GM18505 (cell line): ENCODE measurements around the gene BTBD17.

Experiments
- ATAC-seq: cut with Tn5 transposase; IDR thresholded peaks from one replicate; pipeline ENCODE4 v1.9.1; 2021; ENCODE audit not compliant: unreplicated experiment
- POLR2A ChIP-seq: IDR thresholded peaks from 4 replicates; pipeline ENCODE4 v1.6.1; 2011; ENCODE audit warnings: borderline replicate concordance; ENCODE audit not compliant: insufficient read depth, insufficient read length; ENCODE audit errors: extremely low read depth

Gene BTBD17

DNA sequence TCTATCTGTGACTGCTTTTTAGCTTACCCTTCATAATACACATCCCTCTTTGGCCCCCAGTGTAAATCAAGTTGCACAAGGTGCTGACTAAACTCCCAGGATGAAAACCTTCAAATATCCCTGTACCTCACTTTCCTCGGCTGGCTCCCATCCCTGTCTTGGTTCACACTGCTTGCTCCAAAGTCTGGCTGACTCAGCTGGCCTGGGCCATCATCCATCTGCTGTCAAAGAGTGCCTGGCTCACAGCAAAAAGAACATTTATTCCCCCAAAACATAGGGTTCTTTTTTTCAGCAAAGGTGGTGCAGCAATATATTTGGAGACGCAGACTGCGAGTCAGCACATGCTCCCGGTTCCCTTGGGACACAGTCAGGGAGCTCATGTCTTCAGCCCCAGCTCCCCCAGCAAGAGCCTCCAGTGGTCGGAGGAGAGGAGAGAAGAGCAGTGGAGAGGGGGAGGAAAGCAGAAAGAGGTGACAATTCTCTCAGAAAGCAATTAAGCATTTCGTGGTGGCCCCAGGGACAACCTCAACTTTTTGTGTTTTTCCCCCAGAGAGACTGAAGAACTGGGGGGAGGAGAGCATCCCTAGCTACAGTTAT lies 31.8 kb upstream of the BTBD17 start:
- no peak for TF ChIP-seq POLR2A
- no peak for ATAC-seq

- no peak for TF ChIP-seq POLR2A
- ATAC-seq = no peak
Measured at GRCh38 chr17:74392848-74393247, 31.2 kb upstream of the BTBD17 start.

DNA sequence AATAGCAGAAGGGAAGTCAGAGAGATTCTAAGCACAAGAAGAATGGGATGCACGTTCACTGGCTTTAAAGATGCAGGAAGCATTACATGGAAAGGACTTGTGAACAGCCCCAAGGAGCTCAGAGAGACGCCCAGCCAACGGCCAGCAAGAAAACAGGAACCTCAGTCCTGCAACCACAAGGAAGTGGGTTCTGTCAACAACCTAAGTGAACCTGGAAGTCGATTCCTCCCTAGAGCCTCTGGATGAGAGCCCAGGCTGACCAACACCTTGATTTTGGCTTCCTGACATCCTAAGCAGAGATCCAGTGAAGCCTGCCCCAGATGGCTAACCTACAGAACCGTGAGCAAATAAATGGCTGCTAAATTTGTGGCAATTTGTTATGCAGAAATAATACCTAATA lies 30.1 kb upstream of the BTBD17 start:
- no peak for TF ChIP-seq POLR2A
- ATAC-seq = no peak

DNA sequence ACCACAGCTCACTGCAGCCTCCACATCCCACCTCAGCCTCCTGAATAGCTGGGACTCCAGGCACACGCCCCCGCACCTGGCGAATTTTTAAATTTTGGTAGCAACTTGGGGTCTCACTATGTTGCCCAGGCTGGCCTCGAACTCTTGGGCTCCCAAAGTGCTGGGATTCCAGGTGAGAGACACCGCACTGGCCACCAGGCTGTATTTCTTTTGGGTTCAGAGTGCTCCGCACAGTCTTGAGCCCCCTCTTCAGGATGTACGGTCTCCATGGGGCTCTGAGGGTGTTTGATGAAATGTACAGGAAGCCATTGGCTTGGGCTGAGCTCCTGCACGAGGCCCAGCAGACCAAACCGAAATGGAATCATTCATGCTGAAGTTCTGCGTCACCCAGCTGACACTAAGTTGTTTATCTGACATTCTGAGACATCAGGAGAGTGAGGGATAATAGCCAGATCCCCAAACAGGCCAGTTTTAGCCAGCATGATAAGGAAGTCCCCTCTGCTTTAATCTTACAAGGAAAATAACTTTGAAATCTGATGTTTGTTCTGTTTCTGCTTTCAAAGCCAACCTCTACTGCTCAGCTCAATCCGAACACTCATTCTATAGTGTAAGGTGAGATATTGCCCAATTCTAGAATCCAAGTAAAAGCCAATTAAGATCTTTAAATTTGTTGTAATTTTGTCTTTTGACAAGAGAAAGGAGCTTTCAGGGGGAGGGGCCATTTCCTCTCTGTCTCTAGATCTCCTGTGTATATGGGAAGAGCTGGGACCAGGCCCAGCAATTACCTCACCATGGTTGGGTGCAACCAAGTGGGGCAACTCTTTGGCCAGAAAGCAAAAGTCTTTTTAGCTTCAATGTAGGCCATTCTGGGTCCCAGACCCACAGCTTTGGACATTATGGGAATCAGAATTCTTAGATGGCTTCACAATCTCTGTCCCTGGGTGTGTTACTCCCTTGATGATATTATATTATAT lies 29.3 kb upstream of the BTBD17 start:
- ATAC-seq = no peak
- no peak for TF ChIP-seq POLR2A

DNA sequence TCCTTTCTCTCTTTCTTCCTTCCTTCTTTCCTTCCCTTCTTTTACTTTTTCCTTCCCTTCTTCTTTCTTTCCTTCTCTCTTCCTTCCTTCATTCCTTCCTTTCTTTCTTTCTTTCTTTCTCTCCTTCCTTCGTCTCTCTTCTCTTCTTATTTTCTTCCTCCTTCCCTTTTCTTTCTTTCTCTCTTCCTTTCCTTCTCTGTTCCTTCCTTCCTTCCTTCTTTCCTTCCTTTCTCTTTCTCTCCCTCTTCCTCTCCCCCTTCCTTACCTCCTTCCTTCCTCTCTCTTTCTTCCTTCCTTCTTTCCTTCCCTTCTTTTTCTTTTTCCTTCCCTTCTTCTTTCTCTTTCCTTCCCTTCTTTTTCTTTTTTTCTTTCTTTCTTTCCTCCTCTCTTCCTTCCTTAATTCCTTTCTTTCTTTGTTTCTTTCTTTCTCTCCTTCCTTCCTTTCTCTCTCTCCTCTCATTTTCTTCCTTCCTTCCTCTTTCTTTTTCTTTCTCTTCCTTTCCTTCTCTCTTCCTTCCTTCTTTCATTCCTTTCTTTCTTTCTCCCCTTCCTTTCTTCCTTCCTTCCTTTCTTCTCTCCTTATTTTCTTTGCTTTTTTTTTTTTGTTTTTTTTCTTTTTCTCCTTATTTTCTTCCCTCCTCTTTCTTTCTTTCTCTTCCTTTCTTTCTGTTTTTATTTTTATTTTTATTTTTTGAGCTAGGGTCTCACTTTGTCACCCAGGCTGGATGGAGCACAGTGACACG lies 28.4 kb upstream of the BTBD17 start:
- TF ChIP-seq POLR2A = no peak
- no peak for ATAC-seq

GRCh38 chr17:74389084-74389753 lies 27.6 kb upstream of the BTBD17 start:
- no peak for TF ChIP-seq POLR2A
- ATAC-seq = no peak

DNA sequence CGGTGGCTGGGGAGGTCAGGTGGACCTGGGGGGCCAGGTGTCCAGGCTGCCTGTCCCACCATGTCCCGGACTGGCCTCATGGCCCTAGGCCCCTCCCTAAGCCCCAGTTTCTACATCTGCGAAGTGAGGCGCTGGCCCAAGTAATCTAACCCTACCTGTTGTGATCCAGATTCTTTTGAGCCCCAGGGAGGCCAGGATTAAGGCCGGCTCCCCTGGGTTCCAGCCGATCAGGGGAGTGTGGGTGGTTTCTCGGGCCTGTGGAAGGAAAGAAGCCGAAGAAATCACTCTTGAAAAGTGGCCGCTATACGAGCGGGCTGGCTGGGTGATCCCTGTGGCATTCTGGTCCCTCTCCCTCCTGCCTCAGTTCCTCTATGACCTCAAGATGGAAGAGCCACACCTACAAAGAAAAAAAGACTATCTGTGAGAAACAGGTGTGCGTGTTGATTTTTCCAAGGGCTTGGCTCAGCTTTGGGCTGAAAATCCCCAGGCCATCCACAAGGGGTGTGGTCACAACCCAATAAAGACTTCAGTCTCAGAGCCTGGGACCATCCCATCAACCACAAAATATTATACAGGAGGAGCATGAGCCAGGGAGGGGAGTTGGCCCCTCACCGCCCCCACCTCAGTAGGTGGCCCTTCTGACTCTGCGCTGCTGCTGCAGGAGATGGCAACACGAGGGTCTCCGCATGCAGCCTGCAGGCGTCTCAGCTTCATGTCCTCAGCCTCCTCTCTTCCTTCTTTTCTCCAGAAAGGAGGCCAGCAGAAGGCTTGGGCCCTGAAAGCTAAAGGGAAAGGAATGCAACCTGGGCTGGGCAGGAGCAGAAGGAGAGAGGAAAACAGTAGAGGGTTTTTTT lies 25.9 kb upstream of the BTBD17 start:
- ATAC-seq = no peak
- TF ChIP-seq POLR2A = no peak

DNA sequence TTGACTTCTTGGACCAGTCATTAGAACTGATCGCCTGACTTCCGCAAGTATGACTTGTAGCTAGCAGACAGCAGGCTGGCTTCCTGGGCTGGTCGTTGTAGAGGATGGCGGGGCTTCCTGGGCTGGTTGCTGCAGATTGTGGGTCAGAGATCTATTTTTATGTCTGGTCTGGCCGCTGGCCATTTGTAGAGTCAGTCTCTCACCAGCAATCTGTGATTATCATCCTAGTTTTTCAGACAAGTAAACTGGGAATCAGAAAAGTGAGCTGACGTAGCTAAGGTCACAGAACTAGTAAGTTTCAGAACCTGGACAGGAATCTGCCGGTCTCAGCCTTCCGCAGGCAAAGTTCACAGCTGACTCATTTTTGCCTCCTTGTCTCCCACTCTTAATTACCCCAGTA lies 24.7 kb upstream of the BTBD17 start:
- no peak for ATAC-seq
- TF ChIP-seq POLR2A = no peak

DNA sequence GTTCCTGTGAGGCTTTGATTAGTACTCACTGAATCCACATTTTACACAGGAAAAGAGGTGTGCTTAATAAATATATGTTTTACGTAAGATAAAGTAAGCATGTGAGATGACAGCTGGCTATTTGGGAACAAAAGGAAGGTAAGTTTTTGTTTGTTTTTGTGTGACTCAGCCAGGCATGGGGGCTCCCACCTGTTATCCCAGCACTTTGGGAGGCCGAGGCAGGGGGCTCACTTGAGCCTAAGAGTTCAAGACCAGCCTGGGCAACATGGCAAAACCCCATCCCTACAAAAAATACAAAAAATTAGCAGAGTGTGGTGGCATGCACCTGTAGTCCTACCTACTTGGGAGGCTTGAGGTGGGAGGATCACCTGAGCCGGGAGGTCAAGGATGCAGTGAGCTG lies 23.5 kb upstream of the BTBD17 start:
- ATAC-seq = no peak
- TF ChIP-seq POLR2A = no peak

GRCh38 chr17:74383141-74383540 lies 21.5 kb upstream of the BTBD17 start:
- ATAC-seq = no peak
- TF ChIP-seq POLR2A = no peak

DNA sequence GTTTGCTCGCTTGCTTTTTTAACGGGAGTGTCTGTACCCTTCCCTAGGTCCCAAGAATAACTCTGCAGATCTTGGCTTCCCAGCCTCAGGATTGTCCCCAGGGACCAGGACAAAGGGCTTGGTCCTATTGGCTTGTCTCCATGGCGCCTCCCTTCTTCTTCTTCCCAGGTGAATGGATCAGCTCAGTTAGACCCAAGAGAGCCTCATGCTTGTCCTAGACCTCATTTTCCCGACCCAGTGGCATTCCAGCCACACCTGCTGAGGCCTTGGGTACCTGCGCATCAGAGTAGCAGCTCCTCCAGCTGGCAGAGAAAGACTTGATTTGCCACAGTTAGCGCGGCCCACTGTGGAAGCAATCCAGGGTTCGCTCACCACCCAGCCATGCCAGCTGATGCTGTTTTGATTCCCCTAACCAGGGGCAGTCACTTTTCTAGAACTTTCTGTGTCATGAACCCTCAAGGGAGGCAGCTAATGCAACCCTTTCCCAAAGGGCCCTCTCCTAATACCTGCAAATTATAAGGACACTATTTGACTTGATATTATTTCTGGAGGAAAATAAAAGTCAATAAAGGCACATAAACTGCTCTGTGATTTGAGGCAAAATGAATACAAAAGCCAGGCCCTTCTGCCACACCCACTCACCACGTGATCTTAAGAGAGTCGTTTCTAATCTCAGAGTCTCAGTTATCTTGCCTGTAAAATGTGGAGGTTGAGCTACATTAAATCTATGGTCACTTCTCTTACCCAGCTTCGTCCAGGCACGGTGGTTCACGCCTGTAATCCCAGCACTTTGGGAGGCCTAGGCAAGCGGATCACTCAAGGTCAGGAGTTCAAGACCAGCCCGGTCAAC lies 19.5 kb upstream of the BTBD17 start:
- TF ChIP-seq POLR2A = no peak
- ATAC-seq = no peak
